Esophagus muscularis mucosa (tissue), 4 donors: Measurements from ENCODE around the gene SNAPC4. TPM values are rescaled to one million over a fixed set of nuclear protein-coding genes. Genes with fewer than 3 reads are reported as not detected.

Experiments
- DNase-seq: peaks from one replicate; pipeline ENCODE4 v3.0.0-alpha.2; 2017; ENCODE audit errors: extremely low spot score
- H3K27ac ChIP-seq, 4 donors: fragments of 200-600 bp; sonication (generic); replicated peaks in 1 of 4; 1 replicate in 3 of 4; 2 replicates in 1 of 4; pipeline ENCODE4 v1.5.1; 2016 to 2019; ENCODE audit warnings: mild to moderate bottlenecking in 1 of 4
- H3K27me3 ChIP-seq, 4 donors: fragments of 200-600 bp; sonication (generic); one replicate each; pipeline versions ENCODE4 v1.5.1 to v1.6.0; 2016 to 2019
- H3K36me3 ChIP-seq, 4 donors: fragments of 200-600 bp; sonication (generic); one replicate each; pipeline ENCODE4 v1.5.1; 2016 to 2019
- H3K4me1 ChIP-seq, 4 donors: fragments of 200-600 bp; sonication (generic); one replicate each; pipeline ENCODE4 v1.5.1; 2016 to 2019
- H3K4me3 ChIP-seq, 4 donors: fragments of 200-600 bp; sonication (generic); 1 replicate in 2 of 4; 2 replicates in 2 of 4; pipeline ENCODE4 v1.5.1; 2016 to 2019; ENCODE audit warnings: mild to moderate bottlenecking in 4 of 4, moderate library complexity in 1 of 4
- H3K9me3 ChIP-seq, 4 donors: fragments of 200-600 bp; sonication (generic); 1 replicate in 3 of 4; 2 replicates in 1 of 4; pipeline ENCODE4 v1.5.1; 2016 to 2019
- EP300 ChIP-seq: sonication (generic); formaldehyde crosslinking; IDR thresholded peaks from one replicate; pipeline ENCODE4 v1.6.1; 2017; ENCODE audit warnings: antibody characterized with exemption
- POLR2A ChIP-seq: fragments of 450-650 bp; IDR thresholded peaks from one replicate; pipeline ENCODE4 v1.6.1; 2017; ENCODE audit warnings: antibody characterized with exemption, moderate library complexity, mild to moderate bottlenecking, low read depth
- POLR2AphosphoS5 ChIP-seq, 2 donors: sonication (generic); formaldehyde crosslinking; IDR thresholded peaks; one replicate each; pipeline ENCODE4 v1.6.1; 2017; ENCODE audit warnings: antibody characterized with exemption in 2 of 2
- whole genome bisulfite sequencing: methylation state at CpG from one replicate; pipeline ENCODE4 v1.1.5; 2018; 5-methylcytosine and 5-hydroxymethylcytosine counted together
- intact Hi-C: fragments of 100-400 bp; cut with DNase I; formaldehyde crosslinking; loops from one replicate; pipeline ENCODE4 v1.15.1; 2023
- total RNA-seq, 4 donors: library from RNA; depleted of rRNA; stranded (reverse); fragments of >200 nt; gene quantifications; one replicate each; pipeline versions ENCODE4 v1.1.0 to v1.2.1, GENCODE V29; 2016
- TF ChIP-seq, protein P1 (sequence below), 3 experiments: fragments of 200-600 bp in 2 of 3; fragments of 450-650 bp in 1 of 3; sonication (generic) in 2 of 3; IDR thresholded peaks; one replicate each; pipeline ENCODE4 v1.5.1; 2017 to 2019; ENCODE audit warnings: antibody characterized with exemption in 3 of 3, mild to moderate bottlenecking in 2 of 3, moderate library complexity in 1 of 3

Gene SNAPC4
- total RNA-seq, 4 donors from 2014 or later: 3.3 to 8.4 (median 4.9) TPM

DNA sequence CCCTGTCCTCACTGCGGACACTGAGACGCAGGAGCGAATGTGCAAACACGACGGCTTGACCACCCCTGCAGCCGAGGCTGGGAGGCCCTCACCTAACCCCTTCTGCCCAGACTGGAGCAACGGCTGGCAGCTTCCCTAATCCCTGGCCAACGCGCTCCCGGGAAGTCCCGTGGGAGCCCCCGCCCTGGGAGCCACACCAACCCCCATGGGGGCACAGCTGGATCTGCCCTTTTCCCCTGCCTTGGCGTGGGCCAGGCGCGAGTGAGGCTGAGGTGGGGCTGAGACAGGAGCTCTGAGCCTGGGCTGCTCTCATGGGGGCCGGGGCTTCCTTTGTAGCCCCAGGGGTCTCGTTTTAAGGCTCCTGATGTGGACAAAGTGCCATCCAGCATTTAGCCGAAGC lies 31.8 kb downstream of the SNAPC4 start:
- H3K9me3 ChIP-seq: no peaks in the 10 kb centered on the region
- 85% methylated on average over 10 of the region's 18 CpGs for WGBS
- TF ChIP-seq EP300 (no peak), POLR2AphosphoS5 (IDR thresholded peaks at IDR 0.05) (no peak), POLR2A (no peak)
- TF ChIP-seq, protein P1, sequence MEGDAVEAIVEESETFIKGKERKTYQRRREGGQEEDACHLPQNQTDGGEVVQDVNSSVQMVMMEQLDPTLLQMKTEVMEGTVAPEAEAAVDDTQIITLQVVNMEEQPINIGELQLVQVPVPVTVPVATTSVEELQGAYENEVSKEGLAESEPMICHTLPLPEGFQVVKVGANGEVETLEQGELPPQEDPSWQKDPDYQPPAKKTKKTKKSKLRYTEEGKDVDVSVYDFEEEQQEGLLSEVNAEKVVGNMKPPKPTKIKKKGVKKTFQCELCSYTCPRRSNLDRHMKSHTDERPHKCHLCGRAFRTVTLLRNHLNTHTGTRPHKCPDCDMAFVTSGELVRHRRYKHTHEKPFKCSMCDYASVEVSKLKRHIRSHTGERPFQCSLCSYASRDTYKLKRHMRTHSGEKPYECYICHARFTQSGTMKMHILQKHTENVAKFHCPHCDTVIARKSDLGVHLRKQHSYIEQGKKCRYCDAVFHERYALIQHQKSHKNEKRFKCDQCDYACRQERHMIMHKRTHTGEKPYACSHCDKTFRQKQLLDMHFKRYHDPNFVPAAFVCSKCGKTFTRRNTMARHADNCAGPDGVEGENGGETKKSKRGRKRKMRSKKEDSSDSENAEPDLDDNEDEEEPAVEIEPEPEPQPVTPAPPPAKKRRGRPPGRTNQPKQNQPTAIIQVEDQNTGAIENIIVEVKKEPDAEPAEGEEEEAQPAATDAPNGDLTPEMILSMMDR (IDR thresholded peaks at IDR 0.05): no peak
- no peaks in the 10 kb centered on the region for H3K36me3 ChIP-seq
- peaks cover 0 to 28% (median 0%) of the 10 kb centered on the region in 4 donors for H3K27me3 ChIP-seq
- H3K4me1 ChIP-seq: peaks cover 9 to 21% (median 15%) of the 10 kb centered on the region in 4 donors
- no peak overlapping the region for H3K4me3 ChIP-seq
- intact Hi-C loops: no loop called here
- H3K27ac ChIP-seq: no peak overlapping the region
- DNase-seq: no peak

DNA sequence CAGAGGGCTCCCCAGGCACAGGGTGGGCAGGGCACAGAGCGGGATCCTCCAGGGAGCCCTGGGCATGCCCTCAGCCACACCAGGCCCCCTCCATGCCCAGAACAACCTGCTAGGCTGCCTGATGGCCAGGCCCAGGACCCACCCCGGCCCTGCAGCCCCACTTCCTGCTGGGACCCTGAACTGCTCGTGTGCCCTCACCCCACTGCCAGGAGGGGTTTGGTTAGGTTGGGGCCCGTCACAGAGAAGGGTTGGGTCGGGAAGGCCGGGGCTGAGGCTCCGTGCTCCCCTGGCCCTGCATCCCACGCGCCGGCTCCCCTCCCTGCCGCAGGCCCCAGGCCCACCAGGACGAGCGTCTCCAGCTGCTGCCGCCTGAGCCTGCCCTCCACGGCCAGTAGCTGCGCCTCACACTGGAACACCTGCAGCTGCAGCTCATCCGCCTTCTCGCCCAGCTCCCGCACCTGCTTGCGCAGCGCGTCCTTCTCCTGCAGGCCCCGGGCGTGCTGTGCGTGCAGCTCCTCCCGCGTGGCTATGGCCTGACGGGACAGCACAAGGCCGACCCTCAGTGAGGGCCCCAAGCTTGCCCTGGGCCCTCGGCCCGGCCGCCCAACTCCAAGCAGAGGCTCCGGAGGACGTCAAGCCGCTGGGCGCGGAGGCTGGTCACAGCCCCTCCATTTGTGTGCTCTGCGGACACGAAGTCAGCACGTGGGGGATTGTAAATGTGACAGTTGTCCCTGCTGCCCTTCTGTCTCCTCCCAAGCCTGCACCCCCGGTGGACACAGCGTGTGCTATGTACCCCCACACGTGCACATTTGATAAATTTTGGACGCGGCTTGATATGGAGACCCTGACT lies 32.4 kb downstream of the SNAPC4 start:
- no peak for DNase-seq
- H3K4me1 ChIP-seq: peaks cover 12 to 23% (median 17%) of the 10 kb centered on the region in 4 donors
- no peak overlapping the region for H3K27ac ChIP-seq
- intact Hi-C loops: no loop called here
- no peak overlapping the region for H3K4me3 ChIP-seq
- H3K36me3 ChIP-seq: no peaks in the 10 kb centered on the region
- H3K27me3 ChIP-seq: peaks cover 0 to 28% (median 0%) of the 10 kb centered on the region in 4 donors
- TF ChIP-seq POLR2A (no peak), POLR2AphosphoS5 (IDR thresholded peaks at IDR 0.05) (no peak), EP300 (no peak)
- TF ChIP-seq, protein P1 (IDR thresholded peaks at IDR 0.05): no peak
- no peaks in the 10 kb centered on the region for H3K9me3 ChIP-seq
- 89% methylated on average over 13 of the region's 45 CpGs for WGBS

DNA sequence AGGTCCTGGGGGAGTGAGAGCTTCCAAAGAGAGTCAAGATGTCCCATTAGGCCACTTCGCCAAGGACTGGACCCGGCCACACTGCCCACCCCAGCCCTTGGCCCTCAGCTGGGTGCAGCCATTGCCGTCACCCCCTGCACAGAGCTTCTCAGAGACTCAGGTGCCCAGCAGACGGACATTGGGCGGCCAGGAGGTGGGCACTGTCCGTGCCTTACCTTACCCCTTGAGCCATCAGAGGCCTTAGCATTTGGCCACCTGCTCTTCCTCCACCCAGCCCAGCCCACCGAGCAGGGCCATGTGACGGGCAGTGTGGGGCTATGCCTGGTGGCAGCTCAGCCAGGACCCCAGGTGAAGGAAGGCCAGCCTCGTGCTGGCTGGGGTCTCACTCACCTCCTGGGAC lies 33.1 kb downstream of the SNAPC4 start:
- intact Hi-C loops: no loop called here
- peaks cover 0 to 28% (median 0%) of the 10 kb centered on the region in 4 donors for H3K27me3 ChIP-seq
- 63% methylated on average over 3 of the region's 9 CpGs for WGBS

DNA sequence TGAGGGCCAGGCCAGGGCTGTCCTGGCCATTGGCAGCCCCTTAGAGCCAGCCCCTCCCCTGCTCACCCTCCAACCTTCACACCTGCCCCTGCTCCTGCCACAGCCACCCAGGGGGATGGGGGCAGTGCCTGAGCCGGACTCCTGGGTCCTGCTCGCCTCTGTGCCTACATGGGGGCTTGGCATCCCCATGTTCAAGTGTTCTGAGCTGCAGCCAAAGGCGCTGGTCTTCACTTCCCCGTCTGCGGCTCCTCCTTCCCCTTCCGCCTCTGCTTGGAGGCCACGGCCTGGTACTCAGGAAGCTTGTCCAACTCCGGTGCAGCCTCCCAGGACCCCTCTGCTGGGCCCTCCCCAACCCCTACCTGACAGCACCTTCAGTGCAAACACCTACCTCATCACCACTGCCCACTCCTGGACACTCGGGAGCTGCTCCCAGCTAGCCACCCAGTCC lies 34.2 kb downstream of the SNAPC4 start:
- Histone ChIP-seq H3K27ac (no peak overlapping the region), H3K4me1 (peaks cover 29 to 34% (median 32%) of the 10 kb centered on the region in 4 donors), H3K4me3 (no peak overlapping the region), H3K9me3 (no peaks in the 10 kb centered on the region), H3K36me3 (peaks cover 0 to 4% (median 0%) of the 10 kb centered on the region in 4 donors), H3K27me3 (peaks cover 0 to 28% (median 0%) of the 10 kb centered on the region in 4 donors)
- 56% methylated on average over 9 of the region's 9 CpGs for WGBS
- TF ChIP-seq, protein P1 (IDR thresholded peaks at IDR 0.05): no peak
- TF ChIP-seq POLR2A: no peak
- no peak for TF ChIP-seq POLR2AphosphoS5 (IDR thresholded peaks at IDR 0.05)
- no peak for TF ChIP-seq EP300
- no peak for DNase-seq
- intact Hi-C loops: no loop called here

More for the DNA sequence above, 33.1 kb downstream of the SNAPC4 start:
- peaks cover 19 to 24% (median 22%) of the 10 kb centered on the region in 4 donors for H3K4me1 ChIP-seq
- peaks cover 0 to 3% (median 0%) of the 10 kb centered on the region in 4 donors for H3K36me3 ChIP-seq
- TF ChIP-seq, protein P1 (IDR thresholded peaks at IDR 0.05): no peak
- TF ChIP-seq EP300 (no peak), POLR2A (no peak), POLR2AphosphoS5 (IDR thresholded peaks at IDR 0.05) (no peak)
- no peak overlapping the region for H3K4me3 ChIP-seq
- no peak overlapping the region for H3K27ac ChIP-seq
- H3K9me3 ChIP-seq: no peaks in the 10 kb centered on the region
- no peak for DNase-seq
